SJCRH30 (cell line): ENCODE data around the gene KPNA5. TPM values are rescaled to one million over a fixed set of nuclear protein-coding genes. Genes with fewer than 3 reads are reported as not detected.

Source experiments
- total RNA-seq: library from RNA; depleted of rRNA; stranded (reverse); fragments of >200 nt; shearing (Covaris generic); gene quantifications from 2 replicates; pipeline ENCODE4 v1.2.3, GENCODE V29; 2014; rRNA removed

Gene KPNA5
- total RNA-seq, 1 experiment from 2014 or later: 11.9 TPM

Other genes starting within 250 kb of the KPNA5 start
- 0.30 TPM in 1 of 2 replicates, not detected in the other for gene CALHM6, start 219.8 kb upstream of the KPNA5 start, total RNA-seq
- 2.4 and 2.6 TPM in 2 replicates for gene CALHM5, start 169.6 kb upstream of the KPNA5 start, total RNA-seq
- not detected in 2 replicates for gene TRAPPC3L, start 135.5 kb upstream of the KPNA5 start, total RNA-seq
- gene CALHM4, start 127.5 kb upstream of the KPNA5 start, total RNA-seq: not detected in 2 replicates
- gene RWDD1, start 109.7 kb upstream of the KPNA5 start, total RNA-seq: 54.9 and 57.0 TPM in 2 replicates
- gene RSPH4A, start 64.7 kb upstream of the KPNA5 start, total RNA-seq: 1.6 and 2.1 TPM in 2 replicates
- 24.0 and 26.0 TPM in 2 replicates for gene ZUP1, start 12.4 kb upstream of the KPNA5 start, total RNA-seq
- not detected in 2 replicates for gene FAM162B, start 84.5 kb downstream of the KPNA5 start, total RNA-seq
- gene GPRC6A, start 147.9 kb downstream of the KPNA5 start, total RNA-seq: not detected in 2 replicates
- gene RFX6, start 196.0 kb downstream of the KPNA5 start, total RNA-seq: not detected in 2 replicates